ENCODE data around the gene CUX1. TPM values are rescaled to one million over a fixed set of nuclear protein-coding genes. Genes with fewer than 3 reads are reported as not detected.

Gene CUX1
- total RNA-seq, 3 donors from 2014 or later, result 35.1 to 54.4 (median 41.1) TPM

- Histone ChIP-seq H3K36me3 (no peaks in the 10 kb centered on the region), H3K9me3 (peaks cover 6 to 10% of the 10 kb centered on the region in 2 donors), H3K4me3 (no peak overlapping the region), H3K4me1 (no peaks in the 10 kb centered on the region), H3K27ac (no peak overlapping the region), H3K27me3 (no peaks in the 10 kb centered on the region)
- TF ChIP-seq CTCF (IDR thresholded peaks at IDR 0.05) (no peak), POLR2A (IDR thresholded peaks at IDR 0.05) (no peak), POLR2AphosphoS5 (IDR thresholded peaks at IDR 0.05) (no peak)
- DNase-seq (ENCODE audit: low spot score in 2 of 2), result peak in 1 of 2 donors; percentile 9
- intact Hi-C loops (cut with DNase I; ENCODE audit: low total_unique reads), result no loop called here
These were observed 252.7 kb downstream of the CUX1 start for GRCh38 chr7:102069931-102070629.

- H3K9me3 ChIP-seq, result peaks cover 6 to 10% of the 10 kb centered on the region in 2 donors
- H3K4me3 ChIP-seq, result no peak overlapping the region
- no peaks in the 10 kb centered on the region for H3K27me3 ChIP-seq
- TF ChIP-seq POLR2AphosphoS5 (IDR thresholded peaks at IDR 0.05) (no peak), CTCF (IDR thresholded peaks at IDR 0.05) (no peak), POLR2A (IDR thresholded peaks at IDR 0.05) (no peak)
- no peak overlapping the region for H3K27ac ChIP-seq
- no peak for DNase-seq (ENCODE audit: low spot score in 2 of 2)
- H3K36me3 ChIP-seq, result no peaks in the 10 kb centered on the region
- intact Hi-C loops (cut with DNase I; ENCODE audit: low total_unique reads), result no loop called here
- H3K4me1 ChIP-seq, result no peaks in the 10 kb centered on the region
These were observed 254.6 kb downstream of the CUX1 start for GRCh38 chr7:102072003-102072402.

DNA sequence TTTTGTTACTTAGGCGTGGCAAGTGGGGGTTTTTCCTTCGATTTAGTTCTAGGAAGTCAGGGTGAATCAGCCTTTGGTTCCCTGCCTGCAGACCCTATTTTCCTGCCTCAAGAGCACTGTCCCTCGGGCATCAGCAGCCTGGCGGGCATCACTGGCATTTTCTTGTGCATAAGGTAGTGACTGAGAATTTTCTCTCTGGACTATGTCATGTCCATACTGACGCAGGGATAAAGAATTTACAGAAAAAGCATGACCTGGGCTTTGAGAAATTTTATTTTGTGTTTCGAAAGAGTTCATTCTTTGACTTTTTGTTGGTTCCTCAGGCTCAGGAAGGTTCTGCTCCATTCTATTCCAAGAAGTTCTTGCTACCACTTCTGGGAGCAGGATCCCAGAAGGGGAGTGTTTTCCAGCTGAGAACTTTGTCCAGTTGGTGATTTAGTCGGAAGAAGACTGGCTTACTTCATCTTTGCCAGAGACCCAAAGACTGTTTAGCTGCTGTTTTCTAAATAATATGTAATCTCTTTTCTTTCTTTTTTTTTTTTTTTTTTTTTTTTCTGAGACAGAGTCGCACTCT, 255.3 kb downstream of the CUX1 start:
- Histone ChIP-seq H3K36me3 (no peaks in the 10 kb centered on the region), H3K27ac (no peak overlapping the region), H3K27me3 (no peaks in the 10 kb centered on the region), H3K4me3 (no peak overlapping the region), H3K9me3 (peaks cover 6 to 10% of the 10 kb centered on the region in 2 donors), H3K4me1 (no peaks in the 10 kb centered on the region)
- intact Hi-C loops (cut with DNase I; ENCODE audit: low total_unique reads), result no loop called here
- TF ChIP-seq POLR2A (IDR thresholded peaks at IDR 0.05) (no peak), CTCF (IDR thresholded peaks at IDR 0.05) (no peak), POLR2AphosphoS5 (IDR thresholded peaks at IDR 0.05) (no peak)
- DNase-seq (ENCODE audit: low spot score in 2 of 2), result no peak

DNA sequence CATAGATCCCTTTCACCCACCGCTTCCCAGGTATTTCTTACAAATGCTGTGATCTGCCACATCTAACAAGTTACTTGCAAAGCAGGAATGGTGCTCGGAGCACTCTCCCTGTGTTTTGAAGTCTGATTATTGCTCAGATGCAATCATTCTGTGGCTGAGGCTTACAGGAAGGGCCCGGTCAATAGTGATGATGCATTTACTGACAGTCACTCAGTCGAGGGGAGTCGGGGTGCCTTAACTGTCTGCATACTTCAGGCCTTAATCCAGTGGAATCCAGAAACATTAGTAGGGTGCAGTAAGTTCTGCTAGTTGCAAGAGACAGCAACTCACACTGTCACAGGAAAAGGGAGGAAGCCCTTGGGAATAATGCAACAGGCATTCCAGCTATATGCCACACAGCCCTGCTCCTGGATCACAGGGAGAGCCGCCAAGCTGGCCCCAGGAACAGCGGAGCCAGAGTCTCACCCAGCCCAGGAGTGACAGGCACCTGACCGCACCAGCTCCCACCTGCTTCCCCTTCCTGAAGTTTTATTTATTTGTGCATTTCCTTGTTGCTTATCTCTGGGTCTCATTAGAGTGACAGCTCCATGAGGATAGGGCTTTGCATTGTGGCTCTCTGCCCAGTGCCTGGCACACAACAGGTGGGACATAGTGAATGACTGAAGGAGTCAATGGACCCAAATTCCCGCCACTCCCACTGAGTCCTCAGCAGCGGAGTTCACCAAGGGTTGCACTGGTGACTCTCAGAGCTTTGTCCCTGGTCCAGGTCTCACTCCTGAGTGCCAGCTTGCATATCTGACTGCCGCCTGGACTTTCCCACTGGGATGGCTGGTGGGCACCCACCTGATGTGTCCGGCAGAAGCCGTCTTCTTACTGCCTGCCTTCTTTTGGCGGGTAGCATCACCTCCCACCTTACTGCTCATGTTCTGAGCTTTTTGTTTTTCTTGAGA, 256.8 kb downstream of the CUX1 start:
- H3K27ac ChIP-seq, result no peak overlapping the region
- H3K9me3 ChIP-seq, result peaks cover 6 to 10% of the 10 kb centered on the region in 2 donors
- TF ChIP-seq POLR2AphosphoS5 (IDR thresholded peaks at IDR 0.05), result no peak
- no peak for TF ChIP-seq POLR2A (IDR thresholded peaks at IDR 0.05)
- no peak for TF ChIP-seq CTCF (IDR thresholded peaks at IDR 0.05)
- no peak overlapping the region for H3K4me3 ChIP-seq
- no peaks in the 10 kb centered on the region for H3K4me1 ChIP-seq
- H3K27me3 ChIP-seq, result no peaks in the 10 kb centered on the region
- DNase-seq (ENCODE audit: low spot score in 2 of 2), result peak in 1 of 2 donors; percentile 24
- intact Hi-C loops (cut with DNase I; ENCODE audit: low total_unique reads), result no loop called here
- H3K36me3 ChIP-seq, result no peaks in the 10 kb centered on the region

All from breast epithelium (tissue), 4 donors.